Left renal cortex interstitium (tissue), 4 donors: Measurements from ENCODE around the gene WNT2. TPM values are rescaled to one million over a fixed set of nuclear protein-coding genes. Genes with fewer than 3 reads are reported as not detected.

ENCODE experiments used
- DNase-seq, 4 donors: peaks; one replicate each; pipeline ENCODE4 v3.0.0-alpha.2; 2013; ENCODE audit warnings: low read depth in 4 of 4, low spot score in 2 of 4, missing footprints in 1 of 4
- polyA plus RNA-seq, 4 donors: library from polyadenylated mRNA; unstranded; fragments of 120-200 nt; gene quantifications; one replicate each; pipeline ENCODE4 v1.2.1, GENCODE V29; 2013; ENCODE audit not compliant: insufficient read length in 4 of 4

WNT2 gene
- polyA plus RNA-seq: under 1 TPM; 0.27 to 0.67 (median 0.36) TPM

GRCh38 chr7:117322741-117323304, at the start of gene WNT2:
WNT2 (minus strand) TSS chr7:117323058; CDS start chr7:117322989, 69 bp downstream.
- DNase-seq: peak in 1 of 4 donors; percentile 15

- DNase-seq: no peak
These were observed 49.2 kb upstream of the WNT2 start for GRCh38 chr7:117372073-117372472.

- no peak for DNase-seq
These were observed 41.7 kb upstream of the WNT2 start for GRCh38 chr7:117364339-117365080.

- no peak for DNase-seq
These were observed 39.5 kb upstream of the WNT2 start for GRCh38 chr7:117362294-117362888.

GRCh38 chr7:117350027-117350426, 27.2 kb upstream of the WNT2 start:
- no peak for DNase-seq

- DNase-seq: no peak
These were observed 26.7 kb upstream of the WNT2 start for GRCh38 chr7:117349570-117349969.

- no peak for DNase-seq
These were observed 25.3 kb upstream of the WNT2 start for GRCh38 chr7:117347962-117348672.

GRCh38 chr7:117347480-117347879, 24.6 kb upstream of the WNT2 start:
- no peak for DNase-seq

GRCh38 chr7:117346161-117346560, 23.3 kb upstream of the WNT2 start:
- no peak for DNase-seq

GRCh38 chr7:117338020-117338419, 15.2 kb upstream of the WNT2 start:
- DNase-seq: no peak

- DNase-seq: no peak
These were observed 10.3 kb upstream of the WNT2 start for GRCh38 chr7:117333168-117333567.

- no peak for DNase-seq
These were observed 9.2 kb upstream of the WNT2 start for GRCh38 chr7:117332031-117332430.

- DNase-seq: no peak
These were observed 3.0 kb upstream of the WNT2 start for GRCh38 chr7:117325836-117326235.

- DNase-seq: no peak
These were observed 2.1 kb upstream of the WNT2 start for GRCh38 chr7:117324960-117325359.

- DNase-seq: peak in 3 of 4 donors; percentile 23 to 32 (median 23)
These were observed 1.2 kb upstream of the WNT2 start for GRCh38 chr7:117323851-117324711.

- peak in 3 of 4 donors; percentile 15 to 29 (median 25) for DNase-seq
These were observed 520 bp upstream of the WNT2 start for GRCh38 chr7:117323305-117323850.

- no peak for DNase-seq
These were observed 2.3 kb downstream of the WNT2 start for GRCh38 chr7:117320523-117320922.

GRCh38 chr7:117319181-117319580, 3.7 kb downstream of the WNT2 start:
- DNase-seq: no peak

- no peak for DNase-seq
These were observed 9.3 kb downstream of the WNT2 start for GRCh38 chr7:117313582-117313981.
